SK-N-SH (cell line): ENCODE results near the gene PCARE. TPM values are rescaled to one million over a fixed set of nuclear protein-coding genes. Genes with fewer than 3 reads are reported as not detected.

Experiments used
- CTCF ChIA-PET: fragments of 300-600, 350-600 bp; formaldehyde crosslinking; extraction: SDS; loops from one replicate; lab custom pipeline; 2021; lab: Yijun Ruan, JAX
- POLR2A ChIA-PET: fragments of 350-600 bp; sonication (Branson Sonifier 250); formaldehyde crosslinking; extraction: SDS; loops from one replicate; lab custom pipeline; 2020; ENCODE audit warnings: antibody characterized with exemption, inconsistent platforms; lab: Yijun Ruan, JAX
- DNase-seq: peaks from one replicate; pipeline ENCODE4 v3.0.0; 2012
- H2AFZ ChIP-seq: fragments of 200-600 bp; sonication (generic); 2 replicates; pipeline ENCODE4 v1.8.1; 2016; ENCODE audit warnings: antibody characterized with exemption, mild to moderate bottlenecking, low read depth
- H3F3A ChIP-seq: fragments of 200-600 bp; sonication (generic); replicated peaks from 2 replicates; pipeline ENCODE3; 2016; ENCODE audit warnings: antibody characterized with exemption, mild to moderate bottlenecking; ENCODE audit not compliant: insufficient read depth
- H3K27ac ChIP-seq, 2 experiments: fragments of 200-500 bp in 1 of 2; fragments of 200-600 bp in 1 of 2; sonication (Bioruptor generic) in 1 of 2; sonication (generic), shearing (Covaris generic) in 1 of 2; 2 replicates each; pipeline versions ENCODE4 v1.5.1 to v1.6.1; 2014 to 2016; ENCODE audit warnings: low read depth in 2 of 2, inconsistent platforms in 1 of 2, low read length in 1 of 2, mild to moderate bottlenecking in 1 of 2, mixed read lengths in 1 of 2
- H3K27me3 ChIP-seq: fragments of 200-600 bp; sonication (generic), shearing (Covaris generic); 2 replicates; pipeline ENCODE4 v1.6.1; 2016; ENCODE audit warnings: mixed run types; ENCODE audit not compliant: insufficient read depth
- H3K36me3 ChIP-seq, 2 experiments: fragments of 200-500 bp in 1 of 2; fragments of 200-600 bp in 1 of 2; sonication (Bioruptor generic) in 1 of 2; sonication (generic) in 1 of 2; replicated peaks in 1 of 2; 2 replicates each; pipeline versions ENCODE3 to v1.5.1; 2014 to 2016; ENCODE audit warnings: low read length in 1 of 2, mild to moderate bottlenecking in 1 of 2; ENCODE audit not compliant: insufficient read depth in 2 of 2, control insufficient read depth in 1 of 2
- H3K4me1 ChIP-seq, 2 experiments: fragments of 200-500 bp in 1 of 2; fragments of 200-600 bp in 1 of 2; sonication (Bioruptor generic) in 1 of 2; sonication (generic), shearing (Covaris generic) in 1 of 2; 2 replicates each; pipeline versions ENCODE4 v1.5.1 to v1.6.1; 2014 to 2016; ENCODE audit warnings: low read depth in 1 of 2, low read length in 1 of 2, mixed run types in 1 of 2; ENCODE audit not compliant: insufficient read depth in 2 of 2, control insufficient read depth in 1 of 2
- H3K4me2 ChIP-seq: fragments of 200-600 bp; sonication (generic), shearing (Covaris generic); 2 replicates; pipeline ENCODE4 v1.6.1; 2017; ENCODE audit warnings: mixed run types
- H3K4me3 ChIP-seq, 2 experiments: fragments of 200-500 bp in 1 of 2; fragments of 200-600 bp in 1 of 2; sonication (Bioruptor generic) in 1 of 2; sonication (generic), shearing (Covaris generic) in 1 of 2; 2 replicates each; pipeline versions ENCODE4 v1.5.1 to v1.8.1; 2014 to 2016; ENCODE audit warnings: low read depth in 2 of 2, inconsistent platforms in 1 of 2, low read length in 1 of 2, mild to moderate bottlenecking in 1 of 2, mixed read lengths in 1 of 2, moderate library complexity in 1 of 2
- H3K79me2 ChIP-seq: fragments of 200-600 bp; sonication (generic); 2 replicates; pipeline ENCODE4 v1.8.1; 2017; ENCODE audit warnings: mild to moderate bottlenecking; ENCODE audit not compliant: insufficient read depth
- H3K9ac ChIP-seq: fragments of 200-600 bp; sonication (generic); 2 replicates; pipeline ENCODE4 v1.6.1; 2017; ENCODE audit warnings: mixed run types
- H3K9me2 ChIP-seq: fragments of 200-600 bp; sonication (generic); 2 replicates; pipeline ENCODE4 v1.6.1; 2017; ENCODE audit warnings: mixed run types
- H3K9me3 ChIP-seq: fragments of 200-600 bp; sonication (generic); 2 replicates; pipeline ENCODE4 v1.6.1; 2017; ENCODE audit warnings: mixed run types, mild to moderate bottlenecking, moderate library complexity
- H4K20me1 ChIP-seq: fragments of 200-600 bp; sonication (generic); 2 replicates; pipeline ENCODE4 v1.6.1; 2017; ENCODE audit warnings: mild to moderate bottlenecking, mixed run types; ENCODE audit not compliant: insufficient read depth
- CHD2 ChIP-seq: fragments of 150-350 bp; IDR thresholded peaks from 2 replicates; pipeline ENCODE4 v1.6.1; 2018; ENCODE audit warnings: low read length; ENCODE audit not compliant: partially characterized antibody
- CTCF ChIP-seq: fragments of 200-600 bp; sonication (generic); IDR thresholded peaks from 2 replicates; pipeline ENCODE4 v1.6.1; 2017; ENCODE audit warnings: antibody characterized with exemption, mild to moderate bottlenecking, moderate library complexity
- FOXM1 ChIP-seq: IDR thresholded peaks from 2 replicates; pipeline ENCODE4 v1.4.0; 2012; ENCODE audit warnings: low read depth, mild to moderate bottlenecking
- GATA2 ChIP-seq: sonication (generic); formaldehyde crosslinking; IDR thresholded peaks from 2 replicates; pipeline ENCODE4 v1.5.0; 2020; ENCODE audit warnings: mild to moderate bottlenecking, missing genetic modification reagents
- IRF3 ChIP-seq: fragments of 150-350 bp; IDR thresholded peaks from 2 replicates; pipeline ENCODE4 v1.6.1; 2016; ENCODE audit warnings: mild to moderate bottlenecking, low read depth, low read length
- JUND ChIP-seq: IDR thresholded peaks from 2 replicates; pipeline ENCODE4 v1.4.0; 2012
- MAX ChIP-seq: IDR thresholded peaks from 2 replicates; pipeline ENCODE4 v1.4.0; 2012; ENCODE audit warnings: low read depth
- MEF2A ChIP-seq: IDR thresholded peaks from 2 replicates; pipeline ENCODE4 v1.4.0; 2012; ENCODE audit warnings: low read depth, borderline replicate concordance
- MXI1 ChIP-seq: IDR thresholded peaks from 2 replicates; pipeline ENCODE4 v1.6.1; 2012; ENCODE audit warnings: mild to moderate bottlenecking, low read depth, low read length, improper control_type of control experiment
- NFIC ChIP-seq: IDR thresholded peaks from 2 replicates; pipeline ENCODE4 v1.4.0; 2012; ENCODE audit warnings: borderline replicate concordance
- RAD21 ChIP-seq: IDR thresholded peaks from 2 replicates; pipeline ENCODE4 v1.6.1; 2012; ENCODE audit warnings: mild to moderate bottlenecking, low read length
- RCOR1 ChIP-seq: fragments of 150-350 bp; IDR thresholded peaks from 2 replicates; pipeline ENCODE4 v1.6.1; 2017; ENCODE audit warnings: antibody characterized with exemption, low read length
- SIN3A ChIP-seq: IDR thresholded peaks from 2 replicates; pipeline ENCODE4 v1.6.1; 2012; ENCODE audit warnings: low read depth, mild to moderate bottlenecking, low read length, moderate library complexity, borderline replicate concordance
- SMC3 ChIP-seq: IDR thresholded peaks from 2 replicates; pipeline ENCODE4 v1.6.1; 2012; ENCODE audit warnings: low read depth, low read length, improper control_type of control experiment
- TAF1 ChIP-seq: IDR thresholded peaks from 2 replicates; pipeline ENCODE4 v1.6.1; 2012; ENCODE audit warnings: low read depth, mild to moderate bottlenecking, low read length, moderate library complexity, borderline replicate concordance
- TCF12 ChIP-seq: IDR thresholded peaks from 2 replicates; pipeline ENCODE4 v1.4.0; 2012
- USF2 ChIP-seq: fragments of 150-350 bp; IDR thresholded peaks from 2 replicates; pipeline ENCODE4 v1.6.1; 2017; ENCODE audit warnings: antibody characterized with exemption, low read length, low read depth, borderline replicate concordance
- YY1 ChIP-seq: IDR thresholded peaks from 2 replicates; pipeline ENCODE4 v1.4.0; 2012; ENCODE audit warnings: low read depth, mild to moderate bottlenecking
- WGBS: methylation state at CpG from one replicate; pipeline ENCODE4 v1.1.6; 2017; ENCODE audit warnings: low lambda C conversion rate; 5-methylcytosine and 5-hydroxymethylcytosine counted together
- polyA plus RNA-seq, 3 experiments: library from polyadenylated mRNA; depleted of rRNA; stranded (reverse); fragments of >200 nt; gene quantifications; 2 replicates each; pipeline ENCODE4 v1.2.3, GENCODE V29; 2012

The PCARE gene
- polyA plus RNA-seq (2012; rRNA removed), result not detected in 2 replicates
- polyA plus RNA-seq (2012; cell fraction: cytosol; rRNA removed), result not detected in 2 replicates
- not detected in 2 replicates for polyA plus RNA-seq (2012; cell fraction: nucleus; rRNA removed)

GRCh38 chr2:29074411-29074810, at the start of gene PCARE:
TSS of gene PCARE (minus strand) at chr2:29074523. CDS start at chr2:29074261, 262 bp downstream.
- Histone ChIP-seq H3K79me2 (no peaks in the 10 kb centered on the region), H3K27me3 (no peaks in the 10 kb centered on the region), H3K9me2 (no peaks in the 10 kb centered on the region), H3K27ac (no peak within 1 kb of the TSS), H3K9me3 (no peaks in the 10 kb centered on the region), H3K4me3 (no peak within 1 kb of the TSS), H3F3A (no peaks in the 10 kb centered on the region), H3K4me2 (no peak within 1 kb of the TSS), H4K20me1 (no peaks in the 10 kb centered on the region), H3K9ac (no peak within 1 kb of the TSS), H3K36me3 (no peaks in the 10 kb centered on the region), H3K4me1 (peaks cover 0 to 24% of the 10 kb centered on the region in 2 experiments; a peak in 2 of 4 replicates), H2AFZ (no peak within 1 kb of the TSS)
- ChIA-PET POLR2A (no interaction called here), CTCF (interaction anchor here (1.1 to 2.7 kb wide), 3 partner anchors 8 to 42 kb away, joined by 3 to 9 read pairs (median 5); no protein-coding TSS in a partner anchor)
- WGBS, result 72% methylated on average over 8 of the region's 8 CpGs
- TF ChIP-seq RAD21, result no peak
- TF ChIP-seq USF2, result no peak
- no peak for TF ChIP-seq MXI1
- no peak for TF ChIP-seq JUND
- TF ChIP-seq TAF1, result no peak
- no peak for TF ChIP-seq MAX
- TF ChIP-seq MEF2A, result no peak
- DNase-seq, result no peak

- Histone ChIP-seq H3K4me1 (peaks cover 10 to 12% of the 10 kb centered on the region in 2 experiments; a peak in 2 of 4 replicates), H3K4me2 (no peak overlapping the region; the same call in 1 of the 2 replicates), H3K79me2 (peaks cover 48% of the 10 kb centered on the region; the same call in 1 of the 2 replicates), H2AFZ (no peak overlapping the region), H4K20me1 (no peaks in the 10 kb centered on the region), H3K36me3 (peaks cover 47 to 50% of the 10 kb centered on the region in 2 experiments), H3F3A (peaks cover 21% of the 10 kb centered on the region), H3K9me3 (peaks cover 9% of the 10 kb centered on the region; the same call in 1 of the 2 replicates), H3K9me2 (no peaks in the 10 kb centered on the region), H3K27ac (peak overlapping the region in 1 of 2 experiments; percentile 51; a peak in 2 of 4 replicates), H3K27me3 (no peaks in the 10 kb centered on the region), H3K4me3 (no peak overlapping the region), H3K9ac (peak overlapping the region; percentile 18; the same call in 1 of the 2 replicates)
- no peak for DNase-seq
- ChIA-PET CTCF (interaction anchor here (0.8 kb wide), 1 partner anchor 62 kb away, joined by 3 read pairs; no protein-coding TSS in a partner anchor), POLR2A (no interaction called here)
- WGBS, result 44% methylated on average over 3 of the region's 3 CpGs
- TF ChIP-seq TAF1, result no peak
- TF ChIP-seq RCOR1, result no peak
- no peak for TF ChIP-seq IRF3
- no peak for TF ChIP-seq YY1
- TF ChIP-seq GATA2 (CRISPR knock-in tag), result no peak
- TF ChIP-seq RAD21, result no peak
- no peak for TF ChIP-seq FOXM1
- TF ChIP-seq SMC3, result no peak
- no peak; the same call in 1 of the 2 replicates for TF ChIP-seq TCF12
- TF ChIP-seq CHD2, result no peak
- no peak for TF ChIP-seq SIN3A
- TF ChIP-seq NFIC, result no peak
- TF ChIP-seq CTCF, result no peak
- TF ChIP-seq MAX, result no peak
Observed at GRCh38 chr2:29123617-29124349, 49.5 kb upstream of the PCARE start.
